Measurements from ENCODE around the gene ACVR1B.

The ACVR1B gene

DNA sequence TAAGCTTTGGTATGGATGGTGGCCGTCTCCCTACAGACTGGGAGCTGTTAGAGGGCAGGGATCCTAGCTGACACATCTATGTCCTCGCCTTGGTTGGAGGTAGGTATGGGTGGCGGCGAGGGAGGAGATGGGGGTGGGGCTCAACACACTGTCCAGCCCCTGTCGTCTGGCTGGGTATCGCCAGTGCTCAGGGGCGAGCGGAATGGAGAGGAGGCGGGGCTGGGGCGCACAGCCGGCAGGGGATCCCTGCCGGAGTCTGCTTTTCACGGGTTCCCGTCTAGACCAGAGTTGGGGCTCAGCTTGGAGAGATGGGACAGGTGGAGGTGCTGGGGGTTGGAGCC is 71.3 kb downstream of the ACVR1B start:
- no peak for DNase-seq (ENCODE audit: low read depth)

DNA sequence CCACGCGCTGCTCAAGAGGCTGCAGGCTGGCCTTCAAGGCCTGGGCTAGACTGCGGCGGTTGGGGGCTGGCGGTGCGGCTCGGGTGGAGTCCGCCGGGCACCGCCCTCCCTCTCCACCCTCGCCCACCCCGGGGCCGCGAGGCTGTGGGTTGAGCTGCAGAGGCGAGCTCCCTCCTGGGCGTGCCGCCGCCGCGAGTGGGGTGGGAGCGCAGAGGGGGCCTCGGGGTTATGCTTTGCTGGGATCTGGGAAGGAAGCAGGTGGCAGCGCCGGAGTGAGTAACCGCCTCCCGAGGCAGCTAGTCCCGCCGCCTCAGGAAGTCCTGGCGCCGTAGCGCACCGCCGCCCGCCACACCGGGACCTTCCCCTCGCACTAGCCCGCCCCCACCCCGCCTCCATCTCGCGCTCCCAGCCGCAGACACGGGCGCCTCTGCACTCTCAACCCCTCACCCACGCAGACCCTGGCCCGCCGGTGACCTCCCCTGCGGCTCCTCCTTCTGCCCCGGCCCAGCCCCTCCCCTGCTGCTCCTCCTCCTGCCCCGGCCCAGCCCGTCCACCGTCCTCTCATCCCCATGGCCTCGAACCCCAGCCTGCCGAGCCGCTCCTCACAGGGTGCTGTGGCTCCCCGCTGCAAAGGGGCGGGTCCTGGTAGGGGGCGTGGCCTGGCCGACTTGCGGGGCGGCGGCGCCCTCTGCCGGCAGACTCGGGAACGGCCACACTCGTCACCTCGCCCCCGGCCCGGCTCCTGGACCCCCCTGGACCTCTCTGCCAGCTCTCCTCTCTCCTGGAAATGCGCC is 71.9 kb downstream of the ACVR1B start:
- peak; percentile 88 for DNase-seq (ENCODE audit: low read depth)

GRCh38 chr12:52023976-52024688 is 72.6 kb downstream of the ACVR1B start:
- no peak for DNase-seq (ENCODE audit: low read depth)

- no peak for DNase-seq (ENCODE audit: low read depth)
Observed at GRCh38 chr12:52024845-52025230, 73.3 kb downstream of the ACVR1B start.

- DNase-seq (ENCODE audit: low read depth): no peak
Observed at GRCh38 chr12:52026263-52026662, 74.8 kb downstream of the ACVR1B start.

DNA sequence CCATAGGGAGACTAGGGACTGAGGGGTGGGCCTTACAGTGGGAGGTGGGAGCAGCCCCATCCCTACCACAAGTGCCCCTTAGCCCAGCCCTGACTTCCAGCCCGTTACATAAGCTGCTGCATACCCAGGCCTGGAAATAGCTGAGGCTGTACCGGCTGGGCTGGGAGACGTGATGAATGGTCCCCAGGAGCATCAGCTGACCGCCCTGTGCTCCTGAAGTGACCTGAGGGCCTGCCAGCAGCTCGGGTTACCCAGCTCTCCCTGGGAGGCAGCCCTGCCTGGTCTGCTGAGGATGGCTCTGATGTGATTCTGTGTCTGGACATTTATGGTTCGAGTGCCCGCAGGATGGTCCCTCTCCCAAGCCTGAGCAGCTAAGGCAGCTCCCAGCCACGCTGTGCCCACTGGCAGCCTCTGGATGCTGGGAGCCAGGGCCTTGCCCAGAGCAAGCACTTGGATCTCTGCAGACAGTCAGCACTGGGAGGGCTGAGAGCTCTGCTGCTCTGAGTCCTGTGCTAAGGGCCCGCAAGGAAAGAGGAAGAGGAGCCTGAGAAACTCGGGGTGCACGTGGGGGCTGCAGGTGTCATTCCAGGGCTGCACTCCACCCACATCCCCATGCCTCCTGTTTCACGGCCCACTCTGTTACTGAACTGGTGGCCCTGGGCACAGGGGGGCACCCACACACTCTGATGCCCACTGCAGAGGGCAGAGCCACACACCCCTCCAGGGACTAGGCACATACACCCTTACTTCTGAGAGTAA is 75.8 kb downstream of the ACVR1B start:
- no peak for DNase-seq (ENCODE audit: low read depth)

GRCh38 chr12:52029685-52030084 is 78.2 kb downstream of the ACVR1B start:
- DNase-seq (ENCODE audit: low read depth): no peak

GRCh38 chr12:52032446-52032803 is 80.9 kb downstream of the ACVR1B start:
- DNase-seq (ENCODE audit: low read depth): no peak

DNA sequence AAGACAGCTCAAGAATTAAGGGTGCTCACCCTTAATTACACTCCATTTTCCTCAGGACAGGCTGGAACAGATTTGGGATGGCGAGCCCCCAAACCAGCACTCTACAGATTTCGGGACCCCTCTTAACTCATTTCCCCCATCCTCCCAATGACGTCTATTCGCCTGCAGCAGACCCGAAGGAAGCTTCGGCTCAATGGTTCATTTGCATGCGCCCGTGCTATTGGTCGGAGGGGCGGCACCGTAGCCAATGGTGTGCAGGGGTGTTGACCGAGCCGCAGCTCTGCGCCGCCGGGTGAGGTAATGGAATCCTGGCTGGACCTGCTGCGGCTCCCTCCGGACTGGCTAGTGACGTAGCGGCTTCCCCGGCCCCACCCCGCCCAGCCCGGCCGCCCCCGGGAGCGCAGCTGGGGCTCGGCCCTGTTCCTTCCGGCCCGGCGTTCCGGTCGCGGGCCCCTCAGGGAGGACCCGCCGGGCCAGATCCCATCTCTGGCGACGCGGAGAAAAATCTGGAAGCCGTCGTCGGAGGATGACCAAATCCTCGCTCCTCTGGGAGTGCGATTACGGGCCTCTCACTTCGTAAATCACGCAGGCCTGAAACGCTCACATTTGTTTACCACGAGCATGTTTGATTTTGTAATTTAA is 81.4 kb downstream of the ACVR1B start:
- peak; percentile 86 for DNase-seq (ENCODE audit: low read depth)

GRCh38 chr12:52033446-52034140 is 82.1 kb downstream of the ACVR1B start:
- DNase-seq (ENCODE audit: low read depth): no peak

DNA sequence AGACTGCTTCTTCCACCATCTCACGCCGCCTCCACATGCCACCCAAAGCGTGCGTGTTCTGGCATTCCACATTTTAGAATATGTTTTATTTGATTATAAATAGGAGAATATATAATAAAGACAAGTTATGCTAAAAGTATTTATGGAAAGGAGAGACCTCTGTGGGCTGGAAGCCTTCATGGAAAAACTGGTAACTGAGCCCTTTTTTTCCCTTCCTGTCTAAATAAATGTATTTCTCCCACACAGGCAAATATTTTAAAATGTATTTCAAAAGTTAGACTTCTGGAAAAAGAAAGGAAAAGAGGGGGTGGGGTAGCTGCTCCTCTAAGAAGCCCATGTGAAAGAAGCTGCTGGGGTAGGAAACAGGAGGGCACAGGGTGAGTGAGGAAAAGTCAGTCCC is 83.7 kb downstream of the ACVR1B start:
- DNase-seq (ENCODE audit: low read depth): no peak

DNA sequence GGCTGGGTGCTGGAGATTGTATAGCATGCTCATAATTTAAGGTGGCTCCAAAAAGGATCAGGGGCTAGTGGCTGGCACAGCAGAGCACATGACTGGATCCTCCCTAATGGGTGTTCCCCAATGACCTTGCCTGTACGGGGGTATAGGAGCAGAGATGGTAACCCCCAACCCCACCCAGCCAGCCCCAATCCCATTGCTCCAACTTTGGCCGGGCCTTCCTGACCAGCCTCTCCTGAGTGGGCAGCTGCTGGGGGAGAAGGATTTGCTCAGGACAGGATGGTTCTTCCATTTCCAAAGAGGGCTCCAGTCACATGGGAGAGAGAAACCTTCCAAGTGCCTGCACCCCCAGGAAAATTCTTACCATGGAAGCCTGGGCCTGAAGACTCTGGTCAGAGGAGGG is 84.4 kb downstream of the ACVR1B start:
- DNase-seq (ENCODE audit: low read depth): no peak

- DNase-seq (ENCODE audit: low read depth): peak; percentile 73
Observed at GRCh38 chr12:52036587-52037171, 85.2 kb downstream of the ACVR1B start.

DNA sequence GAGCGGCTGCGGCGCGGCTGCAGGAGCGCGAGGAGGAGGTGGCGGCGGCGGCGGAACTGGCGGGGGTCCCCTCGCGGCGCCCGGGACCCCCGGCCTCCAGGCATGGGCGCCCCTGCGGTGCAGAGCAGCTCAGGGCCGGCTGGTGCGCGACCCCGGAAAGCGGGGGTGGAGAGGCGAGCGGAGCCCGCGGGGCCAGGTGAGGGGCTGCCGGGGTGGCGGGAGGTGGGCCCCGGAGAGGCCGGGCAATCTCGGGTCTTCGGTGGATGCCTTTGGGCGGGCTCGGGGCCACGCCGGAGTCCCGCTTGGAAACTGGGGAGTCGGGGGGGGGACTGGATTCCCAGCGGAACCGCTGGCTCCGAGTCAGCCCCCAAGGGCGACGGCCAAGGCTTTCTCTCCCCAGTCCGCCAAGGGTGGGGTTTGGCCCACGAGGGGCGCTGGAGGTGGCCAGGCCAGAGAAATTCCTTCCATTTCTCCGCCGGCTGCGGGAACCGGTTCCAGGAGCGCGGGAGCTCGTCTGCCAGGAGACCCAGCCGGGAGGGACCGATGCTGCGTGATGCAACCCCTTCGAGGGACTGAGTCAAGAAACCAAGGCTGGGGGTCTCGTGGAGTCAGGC is 85.9 kb downstream of the ACVR1B start:
- DNase-seq (ENCODE audit: low read depth): no peak

- DNase-seq (ENCODE audit: low read depth): no peak
Observed at GRCh38 chr12:52038447-52038846, 86.9 kb downstream of the ACVR1B start.

DNA sequence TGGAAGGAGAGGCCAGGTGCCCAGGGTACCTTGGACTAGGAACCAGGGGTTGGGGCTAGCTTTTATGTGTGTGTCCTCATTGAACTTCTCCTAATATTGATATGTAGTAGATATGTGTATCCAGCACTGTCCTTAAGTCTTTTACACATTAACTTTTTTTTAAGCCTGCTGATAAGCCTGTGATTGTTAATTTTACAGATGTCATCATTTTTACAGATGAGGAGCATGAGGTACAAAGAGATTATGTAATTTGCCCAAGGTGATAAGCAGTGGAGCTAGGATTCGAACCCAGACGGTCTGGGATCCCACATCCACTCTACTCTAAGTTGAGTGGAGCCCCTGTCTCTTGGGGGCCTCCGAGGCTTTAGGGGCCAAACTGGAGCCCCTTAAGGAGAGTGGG is 89.5 kb downstream of the ACVR1B start:
- no peak for DNase-seq (ENCODE audit: low read depth)

GRCh38 chr12:52041695-52042123 is 90.2 kb downstream of the ACVR1B start:
- no peak for DNase-seq (ENCODE audit: low read depth)

- no peak for DNase-seq (ENCODE audit: low read depth)
Observed at GRCh38 chr12:52042706-52043385, 91.3 kb downstream of the ACVR1B start.

GRCh38 chr12:52043386-52044212 is 92.1 kb downstream of the ACVR1B start:
- no peak for DNase-seq (ENCODE audit: low read depth)

Measured in stimulated activated CD8-positive, alpha-beta memory T cell treated with anti-CD3 and anti-CD28 coated beads, Interleukin-4, amount 100 ng/mL, for 24 hours (primary cell).